Measurements from ENCODE around the gene UCN3.
A peak's percentile ranks its signal among the peaks of the same experiment; 100 is the strongest.
"Not testable (repeated sequence)": the region's sequence is repeated elsewhere in the genome, so short reads cannot be mapped to it uniquely, and the experiment has no call there.

The UCN3 gene

GRCh38 chr10:5410787-5411186 is 46.0 kb downstream of the UCN3 start:
- DNase-seq (ENCODE audit: low spot score), result not testable (repeated sequence)

GRCh38 chr10:5411941-5412276 is 47.1 kb downstream of the UCN3 start:
- no peak for DNase-seq (ENCODE audit: low spot score)

- DNase-seq (ENCODE audit: low spot score), result peak; percentile 84
Observed at GRCh38 chr10:5412277-5412941, 47.6 kb downstream of the UCN3 start, which contains the start of gene NET1. Gene NET1, plus strand, starts transcription at chr10:5412557. Its CDS starts 136 bp downstream, at chr10:5412693.

GRCh38 chr10:5413012-5413938 is 48.5 kb downstream of the UCN3 start:
- no peak for DNase-seq (ENCODE audit: low spot score)

- DNase-seq (ENCODE audit: low spot score), result no peak
Observed at GRCh38 chr10:5416981-5417380, 52.2 kb downstream of the UCN3 start.

- DNase-seq (ENCODE audit: low spot score), result no peak
Observed at GRCh38 chr10:5418584-5418983, 53.8 kb downstream of the UCN3 start.

GRCh38 chr10:5419466-5420094 is 54.8 kb downstream of the UCN3 start:
- DNase-seq (ENCODE audit: low spot score), result no peak

- DNase-seq (ENCODE audit: low spot score), result no peak
Observed at GRCh38 chr10:5423771-5424170, 59.0 kb downstream of the UCN3 start.
